NCI-H524 (cell line): ENCODE data around the gene EIF4B.
"Not testable (repeated sequence)": the region's sequence is repeated elsewhere in the genome, so short reads cannot be mapped to it uniquely, and the experiment has no call there.

ENCODE experiments used
- DNase-seq, 2 experiments: peaks; one replicate each; lab custom pipeline; 2025; lab: John Stamatoyannopoulos, UW

The EIF4B gene

GRCh38 chr12:52992699-52993557 is 13.3 kb upstream of the EIF4B start:
- DNase-seq, result no peak

- no peak for DNase-seq
Measured at GRCh38 chr12:52993558-52993869, 12.7 kb upstream of the EIF4B start.

- no peak for DNase-seq
Measured at GRCh38 chr12:53004178-53004577, 2.1 kb upstream of the EIF4B start.

GRCh38 chr12:53004582-53004981 is 1.7 kb upstream of the EIF4B start:
- no peak for DNase-seq

- no peak for DNase-seq
Measured at GRCh38 chr12:53005215-53005985, 856 bp upstream of the EIF4B start.

GRCh38 chr12:53006810-53007309 is 604 bp downstream of the EIF4B start:
- DNase-seq, result peak; percentile 59 to 78

GRCh38 chr12:53007343-53007742 is 1.1 kb downstream of the EIF4B start:
- no peak for DNase-seq

GRCh38 chr12:53008760-53009159 is 2.5 kb downstream of the EIF4B start:
- DNase-seq, result not testable (repeated sequence)

- DNase-seq, result no peak
Measured at GRCh38 chr12:53010955-53011354, 4.7 kb downstream of the EIF4B start.

- DNase-seq, result no peak
Measured at GRCh38 chr12:53011889-53012288, 5.6 kb downstream of the EIF4B start.

- DNase-seq, result no peak
Measured at GRCh38 chr12:53012928-53013327, 6.7 kb downstream of the EIF4B start.

GRCh38 chr12:53014709-53015108 is 8.5 kb downstream of the EIF4B start:
- DNase-seq, result no peak

GRCh38 chr12:53025250-53025649 is 19.0 kb downstream of the EIF4B start:
- DNase-seq, result no peak

- not testable (repeated sequence) for DNase-seq
Measured at GRCh38 chr12:53027014-53027413, 20.8 kb downstream of the EIF4B start.

GRCh38 chr12:53031616-53032015 is 25.4 kb downstream of the EIF4B start:
- DNase-seq, result no peak

GRCh38 chr12:53033832-53034231 is 27.6 kb downstream of the EIF4B start:
- not testable (repeated sequence) for DNase-seq

- DNase-seq, result no peak
Measured at GRCh38 chr12:53034459-53034858, 28.2 kb downstream of the EIF4B start.

- no peak for DNase-seq
Measured at GRCh38 chr12:53036802-53037201, 30.5 kb downstream of the EIF4B start.

- no peak for DNase-seq
Measured at GRCh38 chr12:53039851-53040250, 33.6 kb downstream of the EIF4B start.

- DNase-seq, result no peak
Measured at GRCh38 chr12:53042607-53043454, 36.6 kb downstream of the EIF4B start.

GRCh38 chr12:53044052-53044581 is 37.9 kb downstream of the EIF4B start:
- peak in 1 of 2 experiments; percentile 20 for DNase-seq
